Stimulated activated CD8-positive, alpha-beta memory T cell treated with anti-CD3 and anti-CD28 coated beads, Interleukin-12 subunit alpha, Interleukin-12 subunit beta, amount 100 ng/mL, for 1 hour (primary cell): Measurements from ENCODE around the gene TYRP1.

Experiments
- DNase-seq: peaks from one replicate; pipeline ENCODE4 v3.0.0-alpha.2; 2020; ENCODE audit warnings: low read depth

TYRP1 gene

GRCh38 chr9:12697719-12698118 is 4.5 kb downstream of the TYRP1 start:
- no peak for DNase-seq

GRCh38 chr9:12698266-12698665 is 5.1 kb downstream of the TYRP1 start:
- DNase-seq = no peak

GRCh38 chr9:12698986-12699385 is 5.8 kb downstream of the TYRP1 start:
- no peak for DNase-seq

- no peak for DNase-seq
Measured at GRCh38 chr9:12699529-12699928, 6.3 kb downstream of the TYRP1 start.

GRCh38 chr9:12701126-12701525 is 7.9 kb downstream of the TYRP1 start:
- no peak for DNase-seq

- no peak for DNase-seq
Measured at GRCh38 chr9:12702160-12702758, 9.1 kb downstream of the TYRP1 start.

GRCh38 chr9:12703996-12704395 is 10.8 kb downstream of the TYRP1 start:
- no peak for DNase-seq

GRCh38 chr9:12705738-12706391 is 12.7 kb downstream of the TYRP1 start:
- no peak for DNase-seq

GRCh38 chr9:12708562-12709298 is 15.5 kb downstream of the TYRP1 start:
- DNase-seq = no peak

GRCh38 chr9:12712532-12712931 is 19.3 kb downstream of the TYRP1 start:
- DNase-seq = no peak

- DNase-seq = no peak
Measured at GRCh38 chr9:12715268-12715667, 22.1 kb downstream of the TYRP1 start.

- no peak for DNase-seq
Measured at GRCh38 chr9:12716823-12717600, 23.8 kb downstream of the TYRP1 start.

- no peak for DNase-seq
Measured at GRCh38 chr9:12717907-12718306, 24.7 kb downstream of the TYRP1 start.

GRCh38 chr9:12718482-12719026 is 25.4 kb downstream of the TYRP1 start:
- no peak for DNase-seq

GRCh38 chr9:12719431-12719830 is 26.2 kb downstream of the TYRP1 start:
- no peak for DNase-seq

- DNase-seq = no peak
Measured at GRCh38 chr9:12720551-12720950, 27.4 kb downstream of the TYRP1 start.

GRCh38 chr9:12722131-12722530 is 28.9 kb downstream of the TYRP1 start:
- DNase-seq = no peak

GRCh38 chr9:12723409-12724028 is 30.3 kb downstream of the TYRP1 start:
- DNase-seq = no peak

GRCh38 chr9:12726795-12727194 is 33.6 kb downstream of the TYRP1 start:
- no peak for DNase-seq

- no peak for DNase-seq
Measured at GRCh38 chr9:12730198-12730597, 37.0 kb downstream of the TYRP1 start.

GRCh38 chr9:12730927-12731326 is 37.7 kb downstream of the TYRP1 start:
- no peak for DNase-seq

GRCh38 chr9:12732971-12733370 is 39.8 kb downstream of the TYRP1 start:
- no peak for DNase-seq
